WERI-Rb-1 (cell line): ENCODE results near the gene HOXD11.

ENCODE experiments used
- DNase-seq: peaks from one replicate; pipeline ENCODE4 v3.0.0-alpha.2; 2020
- H3K27ac ChIP-seq: fragments of 250-450 bp; sonication (Bioruptor Pico); 2 replicates; pipeline ENCODE4 v1.5.1; 2020; ENCODE audit warnings: mild to moderate bottlenecking, moderate library complexity
- H3K27me3 ChIP-seq: fragments of 250-450 bp; sonication (Bioruptor Pico); 2 replicates; pipeline ENCODE4 v1.5.1; 2021; ENCODE audit warnings: mild to moderate bottlenecking, low read depth, moderate library complexity; ENCODE audit not compliant: insufficient read depth, severe bottlenecking
- H3K36me3 ChIP-seq: fragments of 250-450 bp; sonication (Bioruptor Pico); 2 replicates; pipeline ENCODE4 v1.5.1; 2020; ENCODE audit warnings: mild to moderate bottlenecking, moderate library complexity
- H3K4me3 ChIP-seq: 2 replicates; pipeline ENCODE4 v1.5.1; 2011; ENCODE audit warnings: low read depth, mild to moderate bottlenecking, control low read depth, low read length
- H3K9me3 ChIP-seq: fragments of 250-450 bp; sonication (Bioruptor Pico); 2 replicates; pipeline ENCODE4 v1.5.1; 2021; ENCODE audit warnings: mild to moderate bottlenecking, moderate library complexity; ENCODE audit not compliant: severe bottlenecking
- CTCF ChIP-seq: IDR thresholded peaks from 2 replicates; pipeline ENCODE4 v1.5.1; 2011; ENCODE audit warnings: low read depth, mild to moderate bottlenecking, control low read depth, inconsistent platforms, low read length

The HOXD11 gene

GRCh38 chr2:176133389-176133788 lies 26.3 kb downstream of the HOXD11 start:
- Histone ChIP-seq H3K36me3 (no peaks in the 10 kb centered on the region), H3K27me3 (peaks cover 94% of the 10 kb centered on the region), H3K4me3 (no peak overlapping the region), H3K9me3 (peaks cover 9% of the 10 kb centered on the region), H3K27ac (no peak overlapping the region)
- no peak for DNase-seq
- TF ChIP-seq CTCF = no peak

- peaks cover 94% of the 10 kb centered on the region for H3K27me3 ChIP-seq
- H3K27ac ChIP-seq = no peak overlapping the region
- peaks cover 9% of the 10 kb centered on the region for H3K9me3 ChIP-seq
- H3K4me3 ChIP-seq = no peak overlapping the region
- no peak for TF ChIP-seq CTCF
- H3K36me3 ChIP-seq = no peaks in the 10 kb centered on the region
- no peak for DNase-seq
These were observed 27.0 kb downstream of the HOXD11 start for GRCh38 chr2:176134035-176134434.

- Histone ChIP-seq H3K27ac (no peak overlapping the region), H3K9me3 (peaks cover 6% of the 10 kb centered on the region), H3K27me3 (peaks cover 97% of the 10 kb centered on the region), H3K36me3 (no peaks in the 10 kb centered on the region), H3K4me3 (no peak overlapping the region)
- DNase-seq = no peak
- no peak for TF ChIP-seq CTCF
These were observed 28.0 kb downstream of the HOXD11 start for GRCh38 chr2:176135035-176135440.

- H3K27me3 ChIP-seq = peaks cover 98% of the 10 kb centered on the region
- no peak overlapping the region for H3K27ac ChIP-seq
- DNase-seq = peak; percentile 36
- no peaks in the 10 kb centered on the region for H3K9me3 ChIP-seq
- no peak for TF ChIP-seq CTCF
- no peaks in the 10 kb centered on the region for H3K36me3 ChIP-seq
- peak overlapping the region; percentile 26 for H3K4me3 ChIP-seq
These were observed 29.5 kb downstream of the HOXD11 start for GRCh38 chr2:176136374-176137251.

- H3K27me3 ChIP-seq = peaks cover 98% of the 10 kb centered on the region
- H3K9me3 ChIP-seq = no peaks in the 10 kb centered on the region
These were observed 30.1 kb downstream of the HOXD11 start for GRCh38 chr2:176137252-176137580.

More at GRCh38 chr2:176137252-176137580, 30.1 kb downstream of the HOXD11 start:
- DNase-seq = no peak
- no peak overlapping the region for H3K4me3 ChIP-seq
- no peaks in the 10 kb centered on the region for H3K36me3 ChIP-seq
- no peak overlapping the region for H3K27ac ChIP-seq
- no peak for TF ChIP-seq CTCF
